Stimulated activated CD4-positive, alpha-beta T cell treated with anti-CD3 and anti-CD28 coated beads, Interleukin-15, amount 100 ng/mL, for 1 hour (primary cell): ENCODE measurements around the gene HSH2D.
"Not testable (repeated sequence)": the region's sequence is repeated elsewhere in the genome, so short reads cannot be mapped to it uniquely, and the experiment has no call there.

ENCODE experiments used
- DNase-seq, 2 donors: peaks; one replicate each; pipeline ENCODE4 v3.0.0-alpha.2; 2020; ENCODE audit warnings: low read depth in 1 of 2, low spot score in 1 of 2

Gene HSH2D, protein sequence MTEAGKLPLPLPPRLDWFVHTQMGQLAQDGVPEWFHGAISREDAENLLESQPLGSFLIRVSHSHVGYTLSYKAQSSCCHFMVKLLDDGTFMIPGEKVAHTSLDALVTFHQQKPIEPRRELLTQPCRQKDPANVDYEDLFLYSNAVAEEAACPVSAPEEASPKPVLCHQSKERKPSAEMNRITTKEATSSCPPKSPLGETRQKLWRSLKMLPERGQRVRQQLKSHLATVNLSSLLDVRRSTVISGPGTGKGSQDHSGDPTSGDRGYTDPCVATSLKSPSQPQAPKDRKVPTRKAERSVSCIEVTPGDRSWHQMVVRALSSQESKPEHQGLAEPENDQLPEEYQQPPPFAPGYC

DNA sequence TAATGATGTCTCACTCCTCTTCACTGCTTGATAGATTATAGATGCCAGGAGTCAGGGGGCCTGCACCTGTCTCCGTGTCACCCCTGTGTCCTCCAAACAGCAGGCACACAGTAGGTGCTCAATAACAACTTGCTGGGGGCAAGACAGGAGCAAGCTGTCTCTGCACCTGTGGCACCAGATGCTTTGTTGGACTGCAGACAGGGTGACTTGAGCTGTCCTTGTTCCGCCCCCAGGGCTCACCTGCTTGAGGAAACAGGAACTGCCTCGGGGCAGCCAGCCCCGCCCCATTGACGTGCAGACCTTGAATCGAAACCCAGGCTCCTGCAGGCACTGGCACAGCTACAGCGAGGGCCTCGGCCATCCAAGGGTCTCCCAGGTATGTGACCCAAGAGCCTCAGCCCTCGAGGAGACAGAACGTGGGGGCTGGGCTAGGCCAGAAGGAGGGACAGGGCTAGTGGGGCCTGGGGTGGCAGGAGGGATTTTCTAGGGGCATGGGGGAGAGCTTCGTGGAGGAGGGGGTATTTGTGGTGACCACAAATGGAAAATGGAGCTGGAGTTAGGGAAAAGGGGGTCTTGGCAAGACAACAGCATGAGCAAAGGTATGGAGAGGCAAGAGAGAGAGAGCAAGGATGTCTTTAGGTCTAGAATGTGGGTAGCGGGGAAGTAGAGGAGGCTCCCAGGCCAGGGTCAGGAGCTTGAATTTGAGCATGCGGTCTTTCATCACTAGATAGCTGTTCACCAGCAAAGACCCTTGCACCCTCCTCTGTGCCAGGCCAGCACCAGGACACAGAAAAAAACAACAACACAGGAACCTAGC is at the start of gene HSH2D:
Gene HSH2D, plus strand, starts transcription at position 287 of the 817 bp plus-strand sequence. CDS start 5,066 bp downstream, outside the sequence.
- DNase-seq, result peak; percentile 47 to 59

DNA sequence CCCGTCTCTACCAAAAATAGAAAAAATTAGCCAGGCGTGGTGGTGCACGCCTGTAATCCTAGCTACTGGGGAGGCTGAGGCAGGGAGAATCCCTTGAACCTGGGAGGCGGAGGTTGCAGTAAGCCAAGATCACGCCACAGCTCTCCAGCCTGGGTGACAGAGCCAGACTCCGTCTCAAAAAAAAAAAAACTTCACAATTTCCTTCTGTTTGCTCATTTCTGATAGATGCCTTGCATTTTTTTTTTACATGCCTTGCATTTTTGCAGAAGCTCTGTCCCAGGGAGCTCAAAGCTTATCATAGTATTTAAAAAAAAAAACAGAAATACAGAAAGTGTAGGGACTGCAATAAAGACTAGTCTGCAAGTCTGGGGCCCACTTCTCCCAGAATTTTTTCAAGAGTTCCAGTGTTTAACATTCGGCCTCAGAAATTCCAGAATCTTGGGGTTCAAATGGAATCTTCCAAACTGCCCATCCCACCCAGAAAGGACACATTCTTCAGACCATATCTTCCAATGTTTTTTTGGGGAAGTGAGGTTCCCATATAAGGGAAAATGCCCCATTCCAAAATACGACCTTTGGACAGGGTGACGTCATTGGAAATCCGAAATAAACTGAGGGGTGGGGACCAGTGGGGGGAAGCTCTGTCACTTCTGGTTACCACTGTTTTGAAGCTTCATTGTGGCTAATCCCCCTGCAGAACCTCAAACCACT is 49.0 kb upstream of the HSH2D start:
- no peak for DNase-seq

DNA sequence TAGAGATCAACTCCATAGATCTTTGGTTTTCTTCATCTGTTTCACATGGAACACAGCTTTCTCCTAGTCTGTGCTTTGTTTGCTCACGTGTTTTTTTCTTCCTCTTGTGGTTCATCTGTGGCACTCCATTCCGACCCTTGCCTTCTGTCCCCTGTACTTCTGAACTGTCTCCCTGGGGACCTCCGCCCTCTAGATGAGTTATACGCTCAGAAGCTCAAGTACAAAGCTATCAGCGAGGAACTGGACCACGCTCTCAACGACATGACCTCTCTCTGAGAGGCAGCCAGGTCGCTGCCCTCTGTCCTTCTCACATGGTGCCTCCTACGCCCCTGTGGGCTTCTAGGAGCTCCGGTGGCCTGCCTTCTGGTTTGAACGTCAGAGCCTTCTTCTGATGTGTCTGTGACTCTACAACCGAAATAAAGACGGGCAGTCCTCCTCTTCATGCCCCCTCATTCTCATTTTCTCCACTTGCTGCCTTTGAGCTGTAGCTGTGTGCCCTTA is 48.4 kb upstream of the HSH2D start:
- DNase-seq, result no peak

DNA sequence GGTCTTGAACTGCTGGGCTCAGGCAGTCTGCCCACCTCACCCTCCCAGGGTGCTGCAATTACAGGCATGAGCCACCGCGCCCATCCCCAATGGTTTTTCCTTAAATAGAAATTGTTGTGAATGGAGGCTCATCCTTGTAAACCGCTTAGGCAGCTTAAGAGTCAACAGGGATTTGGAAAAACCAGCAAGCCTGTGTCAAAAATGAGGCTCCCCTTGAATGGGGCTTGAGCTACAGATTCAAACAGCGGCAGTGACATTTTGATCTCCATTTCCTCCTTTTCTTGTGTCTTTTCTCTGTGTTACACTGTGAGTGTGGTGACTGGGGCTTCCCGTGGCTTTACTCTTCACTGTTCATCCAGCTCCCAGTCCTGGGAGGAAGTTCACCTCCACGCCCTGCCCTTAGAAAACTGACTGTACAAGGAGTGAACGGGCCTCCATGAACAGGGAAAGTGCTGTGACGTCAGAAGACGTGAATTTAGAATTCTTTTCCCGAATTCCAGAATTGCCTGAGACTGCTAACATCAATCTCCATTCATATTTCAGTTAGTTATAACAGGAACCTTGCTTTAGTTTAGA is 47.1 kb upstream of the HSH2D start:
- DNase-seq, result no peak

DNA sequence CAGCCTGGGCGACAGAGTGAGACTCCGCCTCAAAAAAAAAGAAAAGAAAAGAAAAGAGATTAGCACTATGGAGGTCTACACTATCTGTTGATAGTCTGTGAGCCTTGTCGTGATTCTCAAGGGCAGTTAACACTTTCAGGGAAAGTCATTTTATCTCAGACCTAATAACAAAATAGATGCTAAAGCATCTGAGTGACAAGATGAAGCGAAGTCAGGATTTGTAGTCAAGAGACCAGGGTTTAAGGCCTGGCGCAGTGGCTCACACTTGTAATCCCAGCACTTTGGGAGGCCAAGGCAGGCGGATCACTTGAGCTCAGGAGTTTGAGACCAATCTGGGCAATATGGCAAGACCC is 45.1 kb upstream of the HSH2D start:
- no peak for DNase-seq

DNA sequence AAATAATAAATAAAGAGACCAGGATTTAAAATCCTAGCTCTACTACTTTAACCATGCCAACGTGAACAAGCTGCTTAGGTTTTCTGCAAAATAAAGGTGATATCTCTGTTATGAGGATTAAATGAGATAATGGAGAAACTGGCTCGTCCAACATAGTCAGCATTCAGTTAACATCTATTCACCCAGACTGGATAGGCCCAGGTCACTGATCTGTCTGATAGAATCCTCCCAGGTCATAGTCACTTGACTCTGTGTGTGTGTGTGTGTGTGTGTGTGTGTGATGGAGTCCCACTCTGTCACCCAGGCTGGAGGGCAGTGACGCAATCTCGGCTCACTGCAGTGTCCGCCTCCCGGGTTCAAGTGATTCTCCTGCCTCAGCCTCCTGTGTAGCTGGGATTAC is 44.7 kb upstream of the HSH2D start:
- no peak for DNase-seq

DNA sequence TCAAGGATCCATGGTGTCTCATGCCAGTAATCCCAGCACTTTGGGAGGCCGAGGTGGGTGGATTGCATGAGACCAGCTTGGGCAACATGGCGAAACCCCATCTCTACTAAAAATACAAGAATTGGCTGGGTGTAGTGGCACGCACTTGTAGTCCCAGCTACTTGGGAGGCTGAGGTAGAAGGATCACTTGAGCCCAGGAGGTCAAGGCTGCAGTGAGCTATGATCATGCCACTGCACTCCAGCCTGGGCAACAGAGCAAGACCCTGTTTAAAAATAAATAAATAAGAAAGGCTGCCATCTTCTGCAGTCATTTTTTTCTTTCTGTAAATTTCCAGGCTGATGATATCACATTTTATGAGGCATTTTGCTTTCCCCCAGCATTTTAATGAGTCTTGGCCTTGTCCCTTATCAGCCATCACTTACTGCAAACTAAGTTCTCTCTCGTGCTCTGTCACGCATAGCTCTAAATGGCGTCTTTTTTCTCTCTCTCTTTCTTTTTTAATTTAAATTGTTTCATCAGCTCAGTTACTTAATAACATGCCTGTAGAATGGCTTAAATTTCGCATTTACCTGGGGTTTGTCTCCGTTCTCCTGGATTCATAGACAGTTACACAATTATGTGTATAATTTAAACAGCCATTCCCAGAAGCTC is 44.0 kb upstream of the HSH2D start:
- DNase-seq, result not testable (repeated sequence)

DNA sequence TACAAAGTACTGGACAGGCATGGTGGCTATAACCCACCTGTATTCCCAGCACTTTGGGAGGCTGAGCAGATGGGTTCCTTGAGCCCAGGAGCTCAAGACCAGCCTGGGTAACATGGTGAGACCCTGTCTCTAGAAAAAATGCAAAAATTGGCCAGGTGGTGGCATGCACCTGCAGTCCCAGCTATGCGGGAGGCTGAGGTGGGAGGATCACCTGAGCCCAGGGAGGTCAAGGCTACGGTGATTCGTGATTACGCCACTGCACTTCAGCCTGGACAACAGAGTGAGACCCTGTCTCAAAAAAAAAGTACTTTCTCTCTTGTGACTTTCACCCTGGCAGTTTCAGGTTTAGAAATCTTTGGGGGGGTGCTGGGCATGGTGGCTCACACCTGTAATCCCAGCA is 43.0 kb upstream of the HSH2D start:
- no peak for DNase-seq

DNA sequence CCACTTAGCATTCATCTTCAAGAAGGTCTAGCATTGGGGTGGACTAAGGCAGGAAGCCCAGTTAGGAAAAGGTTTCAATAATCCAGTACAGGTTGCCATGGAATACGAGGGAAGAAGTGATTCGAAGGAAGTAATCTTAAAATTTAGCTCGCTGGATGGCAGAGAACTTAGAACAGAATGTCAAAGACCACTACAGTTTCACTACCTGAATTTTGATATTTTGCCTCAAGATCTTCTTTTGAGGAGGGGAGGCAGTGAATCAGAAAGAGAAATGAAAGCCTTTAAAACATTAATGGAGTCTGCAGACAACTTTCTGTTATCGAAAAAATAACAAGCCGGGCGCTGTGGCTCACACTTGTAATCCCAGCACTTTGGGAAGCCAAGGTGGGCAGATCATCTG is 38.8 kb upstream of the HSH2D start:
- no peak for DNase-seq

DNA sequence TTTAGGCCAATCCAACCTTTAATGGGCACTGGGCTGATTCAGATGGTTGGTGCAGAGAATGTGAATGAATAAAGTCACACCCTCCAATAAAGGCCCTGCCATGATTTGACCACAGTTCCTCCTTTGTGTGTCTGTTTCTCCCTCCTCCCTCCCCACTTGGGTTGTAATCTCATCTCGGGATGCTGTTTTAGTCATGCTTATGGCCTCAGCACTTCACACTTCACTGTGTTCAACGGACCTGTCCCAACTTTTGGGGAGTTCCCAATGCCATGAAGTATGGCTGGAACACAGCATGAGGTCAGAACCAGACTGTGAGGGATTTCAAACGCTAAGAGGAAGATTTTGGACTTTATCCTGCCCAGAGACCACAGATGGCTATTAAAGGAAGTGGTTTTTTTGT is 37.4 kb upstream of the HSH2D start:
- no peak for DNase-seq

DNA sequence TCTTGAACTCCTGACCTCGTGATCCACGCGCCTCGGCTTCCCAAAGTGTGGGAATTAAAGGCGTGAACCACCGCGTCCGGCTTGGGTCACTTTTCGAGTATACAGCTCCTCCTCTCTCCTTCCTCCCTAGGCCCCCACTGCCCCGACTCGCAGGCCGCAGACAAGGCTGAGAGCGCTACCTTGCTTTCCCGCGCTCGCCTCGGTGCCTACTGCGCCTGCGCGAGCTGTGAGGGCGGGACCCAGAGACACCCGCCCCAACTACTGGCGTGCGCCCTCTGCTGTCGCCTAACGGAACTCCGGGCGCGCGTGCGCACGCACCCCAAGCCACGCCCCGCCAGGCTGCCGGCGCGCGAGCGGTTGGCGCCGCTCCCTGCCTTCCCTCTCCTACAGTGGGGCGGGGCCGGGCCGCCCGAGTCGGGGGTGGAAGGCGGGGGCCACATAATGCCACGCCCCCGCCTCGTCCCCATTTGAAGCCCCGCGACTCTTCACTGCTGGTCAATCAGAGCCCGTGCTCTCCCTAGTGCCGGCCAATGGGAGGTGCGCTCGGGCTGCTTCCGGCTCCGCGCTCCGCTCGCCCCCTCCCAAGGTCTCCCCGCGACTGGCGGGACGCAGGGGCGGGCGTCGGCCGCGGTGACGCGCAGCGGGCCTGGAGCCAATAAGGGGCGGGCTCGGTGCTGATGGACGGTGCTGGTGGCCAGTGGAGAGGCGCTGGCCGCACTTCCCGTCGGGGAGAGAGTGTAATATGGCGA is 32.2 kb upstream of the HSH2D start, which contains the start of gene RAB8A:
Gene RAB8A, plus strand, starts transcription at position 730 of the 749 bp plus-strand sequence. Its CDS starts 13 bp downstream, at position 743.
- DNase-seq, result peak; percentile 100

DNA sequence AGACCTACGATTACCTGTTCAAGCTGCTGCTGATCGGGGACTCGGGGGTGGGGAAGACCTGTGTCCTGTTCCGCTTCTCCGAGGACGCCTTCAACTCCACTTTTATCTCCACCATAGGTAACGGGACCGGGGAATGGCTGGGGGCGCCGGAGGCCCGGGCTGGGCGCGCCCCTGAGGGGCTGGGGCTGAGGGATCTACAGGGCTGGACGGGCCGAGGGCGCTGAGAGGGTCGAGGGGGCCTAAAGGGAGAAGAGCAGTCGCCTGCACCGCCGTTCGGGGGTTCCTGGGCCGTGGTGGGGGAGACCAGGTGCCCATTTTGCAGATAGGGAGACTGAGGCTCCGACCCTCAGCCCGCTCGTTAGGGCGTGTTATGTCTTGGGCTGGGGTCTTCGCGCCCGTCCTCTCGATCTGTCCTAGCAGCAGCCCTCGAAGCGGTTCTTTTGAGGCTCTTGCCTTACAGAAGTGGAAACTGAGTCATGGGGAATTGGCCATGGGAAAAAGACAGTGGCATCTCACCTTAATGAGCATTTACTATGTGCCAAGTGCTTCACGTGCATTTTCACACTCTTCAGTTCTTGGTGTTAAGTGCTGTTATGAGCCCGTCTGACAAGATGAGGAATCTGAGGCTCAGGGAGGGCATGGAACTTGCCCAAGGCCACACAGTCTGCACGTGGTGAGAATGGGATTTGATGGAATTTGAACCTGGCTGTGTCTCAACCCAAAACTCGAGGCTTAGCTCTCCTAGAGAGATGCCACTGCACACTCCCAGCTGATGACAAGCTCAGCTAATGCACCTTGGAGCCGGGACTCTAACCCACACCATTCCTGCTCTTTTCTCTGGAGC is 31.4 kb upstream of the HSH2D start:
- DNase-seq, result no peak

DNA sequence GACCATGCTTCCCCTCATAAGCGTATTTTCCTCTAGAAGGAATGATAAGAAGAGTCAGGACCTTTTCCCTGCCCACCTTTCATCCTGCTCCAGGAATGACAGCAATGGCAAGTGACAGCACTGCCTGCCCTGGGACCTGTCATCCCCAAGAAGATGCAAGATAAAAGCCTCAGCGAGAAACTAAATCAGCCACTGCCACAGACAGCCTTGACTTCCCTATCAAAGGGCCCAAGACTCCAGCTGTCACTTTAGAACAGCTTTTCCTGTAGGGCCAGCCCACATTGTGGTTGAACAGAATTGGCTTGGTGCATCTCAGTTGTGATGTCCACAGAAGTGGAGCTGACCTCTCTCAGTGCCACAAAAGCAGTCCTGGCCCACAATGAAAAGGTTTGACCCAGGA is 30.7 kb upstream of the HSH2D start:
- DNase-seq, result no peak

DNA sequence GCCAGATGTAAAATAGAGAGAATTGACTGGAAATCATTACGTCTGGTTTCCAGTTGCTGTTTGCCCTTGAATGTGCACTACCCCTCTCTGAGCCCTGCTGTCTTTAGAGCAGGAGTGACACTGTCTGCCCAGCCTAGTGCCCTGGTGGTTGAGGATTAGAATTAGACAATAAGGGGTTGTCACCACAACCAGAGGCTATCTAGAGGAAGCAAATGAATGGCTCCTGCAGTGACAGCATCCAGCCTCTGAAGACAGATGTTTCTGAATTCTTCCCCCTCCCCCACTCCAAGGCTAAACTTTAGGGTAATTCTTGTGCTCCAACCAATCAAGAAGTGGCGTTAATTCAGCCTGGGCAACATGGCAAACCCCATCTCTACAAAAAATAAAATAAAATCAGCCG is 29.8 kb upstream of the HSH2D start:
- DNase-seq, result no peak

DNA sequence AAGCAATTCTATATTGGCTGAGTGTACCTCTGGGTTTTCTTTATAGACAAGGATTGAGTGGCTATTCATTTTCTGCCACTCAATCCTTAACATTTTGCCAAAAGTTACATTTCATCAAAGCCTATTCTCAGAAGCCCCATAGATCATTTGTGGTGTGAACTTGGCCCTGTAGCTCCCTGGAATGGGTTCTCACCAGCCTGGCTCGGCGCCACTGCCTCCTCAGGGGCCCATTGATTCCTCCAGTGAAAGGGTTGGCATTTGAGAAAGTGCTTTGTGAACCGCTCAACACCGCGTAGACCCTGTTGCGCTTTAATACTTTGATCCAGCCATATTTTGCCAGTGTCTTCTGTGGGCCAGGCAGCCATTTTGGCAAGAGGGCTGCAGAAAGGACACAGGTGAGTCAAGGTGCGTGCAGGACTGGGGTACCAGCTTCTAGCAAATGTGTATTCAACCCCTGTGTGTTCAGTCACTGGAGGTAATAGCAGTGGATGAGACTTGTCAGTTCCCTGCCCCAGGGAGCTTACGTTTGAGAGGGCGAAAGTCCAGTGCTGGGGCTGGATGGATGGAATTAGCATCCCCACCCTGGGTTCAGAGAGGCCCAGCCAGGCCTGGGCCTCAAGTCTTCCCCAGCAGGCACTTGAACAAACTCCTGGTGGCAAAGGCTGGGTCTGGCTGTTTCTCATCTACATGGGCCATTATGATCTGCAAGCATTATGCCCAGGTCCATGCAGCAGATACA is 28.0 kb upstream of the HSH2D start:
- DNase-seq, result no peak

DNA sequence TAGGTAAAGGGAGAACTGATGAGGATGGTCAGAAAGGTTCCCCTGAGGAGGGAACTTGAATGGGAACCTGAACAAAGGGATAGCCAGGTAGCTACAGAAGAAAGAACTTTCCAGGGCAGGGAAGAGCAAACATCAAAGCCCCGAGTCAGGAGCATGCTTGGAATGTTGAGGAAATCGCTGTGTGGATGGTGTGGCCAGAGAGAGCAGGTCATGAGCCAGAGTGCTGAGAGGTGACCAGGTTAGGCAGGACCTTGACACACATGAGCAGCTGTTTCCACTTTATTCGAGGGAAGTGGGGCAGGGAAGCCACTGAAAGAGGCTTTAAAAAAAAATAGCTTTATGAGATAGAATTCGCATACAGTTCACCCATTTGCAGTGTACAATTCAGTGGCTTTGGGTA is 27.4 kb upstream of the HSH2D start:
- no peak for DNase-seq

DNA sequence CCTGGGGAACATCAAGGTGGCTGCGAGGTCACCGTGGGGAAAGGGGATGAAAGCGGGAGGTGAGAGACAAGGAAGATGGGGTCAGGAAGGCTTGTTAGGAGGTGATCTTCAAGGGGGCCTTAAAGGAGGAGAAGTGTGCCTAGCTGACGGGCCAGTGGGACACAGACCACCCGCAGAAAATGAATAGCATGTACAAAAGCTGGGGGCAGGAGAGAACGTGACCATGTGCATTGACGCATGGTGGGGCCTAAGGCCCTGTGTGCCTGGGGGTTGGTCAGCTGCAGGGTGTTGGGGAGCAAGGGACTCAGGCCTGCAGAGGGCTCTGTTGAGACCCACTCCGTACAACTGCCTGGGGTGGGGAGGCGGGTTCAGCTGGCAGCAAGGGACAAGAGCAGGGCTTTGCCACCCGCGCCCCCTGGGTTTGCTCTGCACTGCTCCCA is 25.9 kb upstream of the HSH2D start:
- DNase-seq, result no peak

DNA sequence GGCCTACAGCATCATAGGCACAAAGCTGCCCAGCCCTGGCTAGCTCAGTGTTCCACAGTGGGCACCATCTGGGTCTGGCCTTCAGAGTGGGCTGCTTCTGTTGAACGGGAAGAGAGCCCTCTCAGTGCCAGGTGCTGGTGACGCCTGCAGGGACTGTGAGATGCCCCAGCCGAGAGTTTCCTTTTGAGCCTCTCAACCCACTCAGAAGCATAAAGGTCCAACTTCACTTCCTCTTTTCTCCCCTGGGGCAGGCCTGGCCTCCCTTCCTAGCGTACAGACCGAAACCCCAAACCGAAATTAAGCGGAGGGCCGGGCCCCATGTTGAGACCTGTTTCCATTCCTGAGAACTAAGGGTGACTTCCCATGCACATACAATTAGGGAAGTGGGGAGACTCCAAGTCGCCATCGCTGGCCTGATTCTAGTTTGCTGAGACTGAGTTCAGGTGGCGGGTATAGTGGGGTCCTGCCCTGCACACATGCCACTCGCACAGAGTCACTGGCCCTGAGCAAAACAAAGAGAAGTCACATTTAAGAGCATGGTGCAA is 24.9 kb upstream of the HSH2D start:
- DNase-seq, result no peak
